ENCODE measurements around the gene DDR1. TPM values are rescaled to one million over a fixed set of nuclear protein-coding genes. Genes with fewer than 3 reads are reported as not detected.

The DDR1 gene
- total and polyA plus RNA-seq, 12 donors, result 7.3 to 49.2 (median 23.3) TPM

GRCh38 chr6:30913721-30914075, 29.4 kb downstream of the DDR1 start:
- intact Hi-C loops (cut with DNase I), result loop anchor here in 6 of 10 donors (1.0 to 10.0 kb wide), 6 partner anchors 129 to 159 kb away; no protein-coding TSS in a partner anchor
- Histone ChIP-seq H3K36me3 (peaks cover 0 to 66% (median 32%) of the 10 kb centered on the region in 9 donors), H3K4me3 (peak overlapping the region; percentile 40 to 86 (median 62)), H3K9me3 (no peaks in the 10 kb centered on the region), H3K27me3 (no peaks in the 10 kb centered on the region), H3K27ac (peak overlapping the region; percentile 33 to 98 (median 93)), H3K4me1 (peaks cover 5 to 36% (median 29%) of the 10 kb centered on the region in 9 donors)
- peak; percentile 25 to 66 (median 50) for ATAC-seq
- no peak for TF ChIP-seq CTCF (IDR thresholded peaks at IDR 0.05)
- no peak for DNase-seq
- 4 to 5% methylated on average over 31 of the region's 31 CpGs for WGBS, 2 donors

- intact Hi-C loops (cut with DNase I), result loop anchor here in 6 of 10 donors (1.0 to 10.0 kb wide), 6 partner anchors 129 to 158 kb away; no protein-coding TSS in a partner anchor
- peak within 1 kb of the TSS; percentile 40 to 86 (median 62) for H3K4me3 ChIP-seq
Observed at GRCh38 chr6:30914076-30914853, 29.9 kb downstream of the DDR1 start, which contains the start of gene VARS2. Gene VARS2, plus strand, starts transcription at chr6:30914238. Its CDS starts 599 bp downstream, at chr6:30914837.

GRCh38 chr6:30914854-30915590, 30.7 kb downstream of the DDR1 start:
- ATAC-seq, result peak in 6 of 8 donors; percentile 1 to 10 (median 3)
- no peaks in the 10 kb centered on the region for H3K27me3 ChIP-seq
- peak overlapping the region; percentile 40 to 86 (median 62) for H3K4me3 ChIP-seq
- WGBS, 2 donors, result 38 to 39% methylated on average over 17 of the region's 17 CpGs
- intact Hi-C loops (cut with DNase I), result loop anchor here in 8 of 10 donors (1.0 to 10.0 kb wide), 11 partner anchors 127 to 172 kb away; no protein-coding TSS in a partner anchor
- H3K36me3 ChIP-seq, result peaks cover 0 to 72% (median 42%) of the 10 kb centered on the region in 9 donors
- TF ChIP-seq CTCF (IDR thresholded peaks at IDR 0.05), result no peak
- H3K9me3 ChIP-seq, result no peaks in the 10 kb centered on the region
- peaks cover 5 to 26% (median 23%) of the 10 kb centered on the region in 9 donors for H3K4me1 ChIP-seq
- H3K27ac ChIP-seq, result peak overlapping the region; percentile 76 to 98 (median 93)
- peak in 1 of 2 donors; percentile 12 for DNase-seq

More at GRCh38 chr6:30914076-30914853, 29.9 kb downstream of the DDR1 start, which contains the start of gene VARS2:
- H3K36me3 ChIP-seq, result peaks cover 0 to 72% (median 36%) of the 10 kb centered on the region in 9 donors
- no peaks in the 10 kb centered on the region for H3K9me3 ChIP-seq
- ATAC-seq (peak; percentile 94 to 98 (median 97)), DNase-seq (peak; percentile 90 to 92)
- peaks cover 5 to 31% (median 24%) of the 10 kb centered on the region in 9 donors for H3K4me1 ChIP-seq
- H3K27ac ChIP-seq, result peak within 1 kb of the TSS; percentile 76 to 98 (median 93)
- TF ChIP-seq CTCF (IDR thresholded peaks at IDR 0.05), result peak in 8 of 9 donors; percentile 7 to 65 (median 42)
- WGBS, 2 donors, result 0% methylated on average over 50 to 52 of the region's 52 CpGs
- H3K27me3 ChIP-seq, result no peaks in the 10 kb centered on the region

GRCh38 chr6:30915591-30915946, 31.2 kb downstream of the DDR1 start:
- peak in 1 of 2 donors; percentile 49 for DNase-seq
- no peaks in the 10 kb centered on the region for H3K9me3 ChIP-seq
- WGBS, 2 donors, result 14 to 17% methylated on average over 5 of the region's 5 CpGs
- peak overlapping the region in 8 of 10 donors; percentile 88 to 98 (median 94) for H3K27ac ChIP-seq
- H3K36me3 ChIP-seq, result peaks cover 0 to 72% (median 42%) of the 10 kb centered on the region in 9 donors
- H3K27me3 ChIP-seq, result no peaks in the 10 kb centered on the region
- peaks cover 5 to 26% (median 23%) of the 10 kb centered on the region in 9 donors for H3K4me1 ChIP-seq
- intact Hi-C loops (cut with DNase I), result loop anchor here in 7 of 10 donors (1.0 to 10.0 kb wide), 10 partner anchors 127 to 172 kb away; no protein-coding TSS in a partner anchor
- peak; percentile 10 to 56 (median 37) for ATAC-seq
- H3K4me3 ChIP-seq, result peak overlapping the region in 2 of 10 donors; percentile 67 to 76
- peak; percentile 28 to 74 (median 69) for TF ChIP-seq CTCF (IDR thresholded peaks at IDR 0.05)

Data from heart right ventricle (tissue), 16 donors.